ENCODE measurements around the gene CDHR2.

The CDHR2 gene

DNA sequence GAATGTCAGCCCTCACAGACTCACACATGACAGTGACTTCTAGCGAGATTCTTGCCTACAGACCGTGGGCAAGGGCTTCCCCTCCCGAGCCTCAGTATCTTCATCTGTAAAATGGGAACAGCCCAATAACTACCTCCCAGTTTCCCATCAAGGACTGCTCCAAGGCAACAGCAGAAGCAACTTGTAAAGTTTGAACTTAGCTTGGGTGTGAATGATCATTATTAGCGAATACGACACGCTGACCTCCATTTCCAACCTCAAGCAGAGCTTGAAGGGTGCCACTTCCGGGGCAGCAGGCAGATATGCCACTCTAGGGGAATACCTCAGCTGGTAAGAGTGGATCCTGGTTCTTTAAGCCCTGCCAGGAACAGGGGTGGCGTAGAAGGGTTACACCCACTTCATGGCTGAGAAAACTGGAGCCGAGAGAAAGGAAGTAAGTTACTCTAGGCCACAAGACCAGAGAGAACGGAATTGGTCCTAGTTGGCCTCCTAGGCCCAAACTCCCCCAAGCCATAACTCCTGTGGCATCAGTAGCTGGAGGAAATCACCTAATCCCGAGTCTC, 14.0 kb upstream of the CDHR2 start:
- no peak for ATAC-seq
- TF ChIP-seq, protein P1, sequence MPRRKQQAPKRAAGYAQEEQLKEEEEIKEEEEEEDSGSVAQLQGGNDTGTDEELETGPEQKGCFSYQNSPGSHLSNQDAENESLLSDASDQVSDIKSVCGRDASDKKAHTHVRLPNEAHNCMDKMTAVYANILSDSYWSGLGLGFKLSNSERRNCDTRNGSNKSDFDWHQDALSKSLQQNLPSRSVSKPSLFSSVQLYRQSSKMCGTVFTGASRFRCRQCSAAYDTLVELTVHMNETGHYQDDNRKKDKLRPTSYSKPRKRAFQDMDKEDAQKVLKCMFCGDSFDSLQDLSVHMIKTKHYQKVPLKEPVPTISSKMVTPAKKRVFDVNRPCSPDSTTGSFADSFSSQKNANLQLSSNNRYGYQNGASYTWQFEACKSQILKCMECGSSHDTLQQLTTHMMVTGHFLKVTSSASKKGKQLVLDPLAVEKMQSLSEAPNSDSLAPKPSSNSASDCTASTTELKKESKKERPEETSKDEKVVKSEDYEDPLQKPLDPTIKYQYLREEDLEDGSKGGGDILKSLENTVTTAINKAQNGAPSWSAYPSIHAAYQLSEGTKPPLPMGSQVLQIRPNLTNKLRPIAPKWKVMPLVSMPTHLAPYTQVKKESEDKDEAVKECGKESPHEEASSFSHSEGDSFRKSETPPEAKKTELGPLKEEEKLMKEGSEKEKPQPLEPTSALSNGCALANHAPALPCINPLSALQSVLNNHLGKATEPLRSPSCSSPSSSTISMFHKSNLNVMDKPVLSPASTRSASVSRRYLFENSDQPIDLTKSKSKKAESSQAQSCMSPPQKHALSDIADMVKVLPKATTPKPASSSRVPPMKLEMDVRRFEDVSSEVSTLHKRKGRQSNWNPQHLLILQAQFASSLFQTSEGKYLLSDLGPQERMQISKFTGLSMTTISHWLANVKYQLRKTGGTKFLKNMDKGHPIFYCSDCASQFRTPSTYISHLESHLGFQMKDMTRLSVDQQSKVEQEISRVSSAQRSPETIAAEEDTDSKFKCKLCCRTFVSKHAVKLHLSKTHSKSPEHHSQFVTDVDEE (CRISPR knock-in tag; IDR thresholded peaks at IDR 0.05), result no peak
- TF ChIP-seq POU6F1 (CRISPR knock-in tag; IDR thresholded peaks at IDR 0.05; ENCODE audit: borderline replicate concordance, low read depth) (no peak), OSR1 (CRISPR knock-in tag; IDR thresholded peaks at IDR 0.05) (no peak), ZNF565 (CRISPR knock-in tag; conservative IDR thresholded peaks at IDR 0.05; ENCODE audit: low read depth) (no peak), ISL1 (CRISPR knock-in tag; IDR thresholded peaks at IDR 0.05) (no peak), ZNF8 (CRISPR knock-in tag; IDR thresholded peaks at IDR 0.05) (no peak), CSDC2 (CRISPR knock-in tag; IDR thresholded peaks at IDR 0.05) (no peak), ZFP3 (CRISPR knock-in tag; IDR thresholded peaks at IDR 0.05) (no peak), ARNTL (CRISPR knock-in tag; IDR thresholded peaks at IDR 0.05; ENCODE audit: borderline replicate concordance, low read depth) (no peak), SNAI2 (CRISPR knock-in tag; IDR thresholded peaks at IDR 0.05) (no peak), ZFP30 (CRISPR knock-in tag; IDR thresholded peaks at IDR 0.05) (no peak), TOX (CRISPR knock-in tag; IDR thresholded peaks at IDR 0.05; ENCODE audit: borderline replicate concordance) (no peak), CREB5 (CRISPR knock-in tag; IDR thresholded peaks at IDR 0.05; ENCODE audit: low read depth) (no peak), PATZ1 (CRISPR knock-in tag; IDR thresholded peaks at IDR 0.05; ENCODE audit: borderline replicate concordance) (no peak), TCF4 (CRISPR knock-in tag; IDR thresholded peaks at IDR 0.05; ENCODE audit: borderline replicate concordance) (no peak), ZNF70 (CRISPR knock-in tag; IDR thresholded peaks at IDR 0.05) (no peak), RARB (CRISPR knock-in tag; IDR thresholded peaks at IDR 0.05) (no peak), ZC3H10 (CRISPR knock-in tag; IDR thresholded peaks at IDR 0.05) (no peak), GLIS3 (CRISPR knock-in tag; IDR thresholded peaks at IDR 0.05) (no peak)
- TF ChIP-seq, protein P2, sequence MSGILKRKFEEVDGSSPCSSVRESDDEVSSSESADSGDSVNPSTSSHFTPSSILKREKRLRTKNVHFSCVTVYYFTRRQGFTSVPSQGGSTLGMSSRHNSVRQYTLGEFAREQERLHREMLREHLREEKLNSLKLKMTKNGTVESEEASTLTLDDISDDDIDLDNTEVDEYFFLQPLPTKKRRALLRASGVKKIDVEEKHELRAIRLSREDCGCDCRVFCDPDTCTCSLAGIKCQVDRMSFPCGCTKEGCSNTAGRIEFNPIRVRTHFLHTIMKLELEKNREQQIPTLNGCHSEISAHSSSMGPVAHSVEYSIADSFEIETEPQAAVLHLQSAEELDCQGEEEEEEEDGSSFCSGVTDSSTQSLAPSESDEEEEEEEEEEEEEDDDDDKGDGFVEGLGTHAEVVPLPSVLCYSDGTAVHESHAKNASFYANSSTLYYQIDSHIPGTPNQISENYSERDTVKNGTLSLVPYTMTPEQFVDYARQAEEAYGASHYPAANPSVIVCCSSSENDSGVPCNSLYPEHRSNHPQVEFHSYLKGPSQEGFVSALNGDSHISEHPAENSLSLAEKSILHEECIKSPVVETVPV (CRISPR knock-in tag; IDR thresholded peaks at IDR 0.05), result no peak

DNA sequence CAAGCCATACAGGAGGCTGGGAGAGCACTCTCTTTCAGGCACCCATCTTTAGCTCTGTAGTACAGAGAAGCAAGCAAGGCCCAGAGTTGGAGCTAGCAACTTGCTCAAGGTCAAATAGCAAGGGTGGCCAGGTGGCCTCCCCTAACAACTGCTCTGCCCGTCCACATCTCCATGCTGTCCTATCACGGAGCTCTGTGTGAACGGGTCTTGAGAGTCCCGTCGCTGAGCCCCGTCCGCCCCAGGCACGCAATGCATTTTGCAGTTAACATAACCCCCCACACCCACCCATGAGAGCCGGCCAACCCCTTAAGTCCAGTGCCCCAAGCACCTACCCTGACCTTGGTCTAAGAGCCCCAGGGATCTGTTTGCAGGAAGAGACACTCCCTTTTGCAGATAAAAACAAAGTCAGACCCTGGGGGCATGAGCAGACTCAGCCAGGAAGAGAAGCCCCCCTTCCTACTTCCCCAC, 13.4 kb upstream of the CDHR2 start:
- no peak for TF ChIP-seq ARNTL (CRISPR knock-in tag; IDR thresholded peaks at IDR 0.05; ENCODE audit: borderline replicate concordance, low read depth)
- no peak for TF ChIP-seq ZC3H10 (CRISPR knock-in tag; IDR thresholded peaks at IDR 0.05)
- TF ChIP-seq, protein P2 (CRISPR knock-in tag; IDR thresholded peaks at IDR 0.05), result no peak
- TF ChIP-seq SNAI2 (CRISPR knock-in tag; IDR thresholded peaks at IDR 0.05), result no peak
- TF ChIP-seq ZFP3 (CRISPR knock-in tag; IDR thresholded peaks at IDR 0.05), result no peak
- TF ChIP-seq TOX (CRISPR knock-in tag; IDR thresholded peaks at IDR 0.05; ENCODE audit: borderline replicate concordance), result no peak
- no peak for TF ChIP-seq BACH2 (CRISPR knock-in tag; IDR thresholded peaks at IDR 0.05; ENCODE audit: borderline replicate concordance)
- TF ChIP-seq CREB5 (CRISPR knock-in tag; IDR thresholded peaks at IDR 0.05; ENCODE audit: low read depth), result no peak
- TF ChIP-seq, protein P1 (CRISPR knock-in tag; IDR thresholded peaks at IDR 0.05), result no peak
- TF ChIP-seq OSR1 (CRISPR knock-in tag; IDR thresholded peaks at IDR 0.05), result no peak
- no peak for TF ChIP-seq ZNF565 (CRISPR knock-in tag; conservative IDR thresholded peaks at IDR 0.05; ENCODE audit: low read depth)
- TF ChIP-seq CSDC2 (CRISPR knock-in tag; IDR thresholded peaks at IDR 0.05), result no peak
- no peak for TF ChIP-seq ESRRG (CRISPR knock-in tag; IDR thresholded peaks at IDR 0.05)
- TF ChIP-seq ISL1 (CRISPR knock-in tag; IDR thresholded peaks at IDR 0.05), result no peak
- ATAC-seq, result no peak
